Fibroblast of pulmonary artery (primary cell): ENCODE measurements around the gene LRP8.

ENCODE experiments used
- DNase-seq: peaks from one replicate; pipeline ENCODE4 v3.0.0-alpha.2; 2010; ENCODE audit warnings: low read depth
- H3K4me3 ChIP-seq: replicated peaks from 2 replicates; pipeline ENCODE4 v1.5.1; 2011; ENCODE audit warnings: low read depth, mild to moderate bottlenecking, control low read depth, low read length, moderate library complexity
- CTCF ChIP-seq: IDR thresholded peaks from 2 replicates; pipeline ENCODE4 v1.5.1; 2011; ENCODE audit warnings: mild to moderate bottlenecking, control low read depth, low read length, inconsistent platforms; ENCODE audit errors: missing control alignments

LRP8 gene

GRCh38 chr1:53328009-53328461, at the start of gene LRP8:
Gene LRP8, minus strand, starts transcription at chr1:53328070. Its CDS starts 158 bp downstream, at chr1:53327912.
- TF ChIP-seq CTCF = no peak
- H3K4me3 ChIP-seq = peak within 1 kb of the TSS; percentile 72
- peak; percentile 58 for DNase-seq

DNA sequence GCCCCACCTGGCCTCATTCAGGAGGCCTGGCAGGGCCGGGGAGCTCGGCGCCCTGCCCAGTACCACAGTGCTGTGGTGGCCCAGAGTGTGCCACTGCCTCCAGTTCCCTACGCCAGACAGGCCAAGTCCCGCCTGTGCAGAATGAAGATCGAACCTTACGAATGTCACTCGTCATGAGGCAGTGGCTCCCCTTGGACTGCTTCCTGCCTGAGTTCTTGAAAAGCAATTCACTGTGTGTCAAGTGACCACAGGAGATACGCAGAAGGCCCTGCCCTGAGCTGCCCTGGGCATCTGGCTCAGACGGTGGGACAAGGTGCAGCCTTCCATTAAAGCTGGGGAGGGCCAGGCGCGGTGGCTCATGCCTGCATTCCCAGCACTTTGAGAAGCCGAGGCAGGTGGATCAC, 49.6 kb upstream of the LRP8 start:
- DNase-seq = no peak
- no peak for TF ChIP-seq CTCF
- no peak overlapping the region for H3K4me3 ChIP-seq

- DNase-seq = no peak
- no peak overlapping the region for H3K4me3 ChIP-seq
- no peak for TF ChIP-seq CTCF
Observed at GRCh38 chr1:53376742-53377437, 49.0 kb upstream of the LRP8 start.

GRCh38 chr1:53376041-53376461, 48.2 kb upstream of the LRP8 start:
- DNase-seq = no peak
- no peak for TF ChIP-seq CTCF

DNA sequence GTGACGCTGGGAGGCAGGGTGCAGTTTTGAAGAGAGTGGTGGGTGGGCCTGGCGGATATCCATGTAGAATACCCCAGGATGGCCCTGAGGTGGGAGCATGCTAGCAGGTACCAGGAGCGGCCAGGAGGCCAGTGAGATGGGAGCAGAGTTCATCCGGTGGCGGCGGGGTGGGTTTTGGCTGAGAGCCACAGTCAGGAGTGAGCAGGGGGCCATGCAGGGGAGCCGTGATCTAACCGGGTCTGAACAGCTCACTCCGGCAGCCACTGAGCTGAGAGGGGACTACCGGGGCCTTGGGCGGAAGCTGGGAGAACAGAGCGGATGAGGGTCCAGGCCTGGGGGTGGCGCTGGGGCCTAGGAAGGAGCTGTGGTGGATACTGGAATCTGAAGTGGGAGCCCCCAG, 47.6 kb upstream of the LRP8 start:
- TF ChIP-seq CTCF = no peak
- H3K4me3 ChIP-seq = no peak overlapping the region
- no peak for DNase-seq

More at GRCh38 chr1:53376041-53376461, 48.2 kb upstream of the LRP8 start:
- no peak overlapping the region for H3K4me3 ChIP-seq

DNA sequence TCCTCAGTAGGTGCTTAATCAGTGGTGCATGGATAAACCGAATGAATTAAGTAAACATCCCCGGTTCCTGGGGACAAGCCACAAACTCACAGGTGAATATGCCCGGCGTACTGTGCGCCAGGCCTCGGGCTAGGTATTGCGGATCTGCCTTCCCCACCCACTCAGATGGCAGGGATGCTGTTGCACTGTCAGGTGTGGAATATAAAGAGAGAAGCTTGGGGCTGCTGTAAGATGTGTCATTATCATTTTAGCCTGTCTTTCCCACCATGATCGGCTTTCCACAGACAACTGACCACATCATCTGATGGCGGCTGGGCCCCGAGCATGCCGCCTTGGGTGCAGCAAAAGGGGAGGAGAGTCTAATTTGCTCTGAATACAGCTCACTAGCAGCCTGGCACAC, 45.4 kb upstream of the LRP8 start:
- TF ChIP-seq CTCF = no peak
- no peak for DNase-seq
- no peak overlapping the region for H3K4me3 ChIP-seq

DNA sequence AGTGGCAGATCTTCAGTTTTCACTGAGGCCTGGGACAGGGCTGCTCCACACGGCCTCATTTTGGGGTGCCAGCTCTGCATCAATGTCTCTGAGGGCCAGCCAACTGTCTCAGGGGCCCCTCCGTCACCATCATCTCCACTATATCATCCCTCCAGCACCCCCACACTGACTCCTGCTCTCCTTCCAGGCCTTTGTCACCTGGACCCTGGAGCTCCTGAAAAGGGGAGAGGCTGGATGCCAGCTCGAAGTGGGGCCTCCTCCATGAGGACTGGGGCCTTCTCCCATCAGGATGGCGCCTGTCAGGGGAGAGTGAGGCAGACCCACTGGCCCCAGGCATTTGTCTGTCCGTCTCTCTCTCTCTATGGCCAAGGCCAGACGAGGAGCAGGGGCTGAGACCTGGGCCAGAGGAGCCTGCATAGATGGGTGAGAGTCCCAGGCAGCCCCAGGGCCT, 44.7 kb upstream of the LRP8 start:
- no peak for TF ChIP-seq CTCF
- no peak overlapping the region for H3K4me3 ChIP-seq
- no peak for DNase-seq
